Thyroid gland (tissue), 4 donors: ENCODE measurements around the gene APBB1IP.

ENCODE experiments used
- POLR2A ChIP-seq, 2 donors: fragments of 450-650 bp; IDR thresholded peaks; one replicate each; pipeline ENCODE4 v1.6.1; 2017; ENCODE audit warnings: antibody characterized with exemption in 2 of 2, mild to moderate bottlenecking in 2 of 2, moderate library complexity in 1 of 2
- TF ChIP-seq, protein P1 (sequence below), 6 experiments: fragments of 200-600 bp in 3 of 6; fragments of 450-650 bp in 3 of 6; sonication (generic) in 3 of 6; IDR thresholded peaks; one replicate each; pipeline ENCODE4 v1.5.1; 2016 to 2019; ENCODE audit warnings: antibody characterized with exemption in 6 of 6, mild to moderate bottlenecking in 2 of 6, inconsistent platforms in 1 of 6, moderate library complexity in 1 of 6

DNA sequence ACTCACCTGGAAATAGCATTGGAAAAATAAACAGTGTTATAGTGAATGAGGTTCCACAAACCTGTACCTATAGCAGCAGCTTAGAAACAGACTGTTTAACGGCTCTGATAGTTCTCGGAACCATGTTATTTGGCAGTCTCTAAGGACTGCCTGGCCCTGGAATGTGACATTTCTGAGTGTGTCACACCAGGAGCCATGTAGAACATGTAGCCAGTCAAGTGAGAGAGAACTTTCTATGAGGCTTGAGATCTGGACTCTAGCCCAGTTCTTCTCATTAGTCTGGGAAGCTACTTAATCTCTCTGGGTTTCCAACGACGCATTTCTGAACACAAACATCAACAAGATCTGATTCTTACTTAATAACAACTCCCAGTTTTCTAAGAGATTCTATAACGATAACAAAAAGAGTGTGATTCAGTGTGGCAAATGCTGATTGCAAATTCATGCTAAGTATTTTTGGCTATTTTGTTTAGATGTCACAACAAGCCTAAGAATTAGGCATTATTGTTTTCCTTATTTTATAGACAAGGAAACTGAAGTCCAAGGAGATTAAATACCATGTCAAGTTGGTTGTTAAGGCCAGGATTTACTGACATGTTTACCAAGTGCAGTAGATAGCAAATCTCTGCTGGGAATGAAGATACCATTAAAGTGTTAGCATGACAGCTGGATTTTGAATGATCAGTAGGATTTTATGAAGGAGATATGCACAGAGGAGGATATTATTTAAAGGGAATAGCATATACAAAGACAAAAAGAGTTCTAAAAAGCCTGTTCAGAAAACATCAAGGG, 47.2 kb downstream of the APBB1IP start:
- TF ChIP-seq, protein P1, sequence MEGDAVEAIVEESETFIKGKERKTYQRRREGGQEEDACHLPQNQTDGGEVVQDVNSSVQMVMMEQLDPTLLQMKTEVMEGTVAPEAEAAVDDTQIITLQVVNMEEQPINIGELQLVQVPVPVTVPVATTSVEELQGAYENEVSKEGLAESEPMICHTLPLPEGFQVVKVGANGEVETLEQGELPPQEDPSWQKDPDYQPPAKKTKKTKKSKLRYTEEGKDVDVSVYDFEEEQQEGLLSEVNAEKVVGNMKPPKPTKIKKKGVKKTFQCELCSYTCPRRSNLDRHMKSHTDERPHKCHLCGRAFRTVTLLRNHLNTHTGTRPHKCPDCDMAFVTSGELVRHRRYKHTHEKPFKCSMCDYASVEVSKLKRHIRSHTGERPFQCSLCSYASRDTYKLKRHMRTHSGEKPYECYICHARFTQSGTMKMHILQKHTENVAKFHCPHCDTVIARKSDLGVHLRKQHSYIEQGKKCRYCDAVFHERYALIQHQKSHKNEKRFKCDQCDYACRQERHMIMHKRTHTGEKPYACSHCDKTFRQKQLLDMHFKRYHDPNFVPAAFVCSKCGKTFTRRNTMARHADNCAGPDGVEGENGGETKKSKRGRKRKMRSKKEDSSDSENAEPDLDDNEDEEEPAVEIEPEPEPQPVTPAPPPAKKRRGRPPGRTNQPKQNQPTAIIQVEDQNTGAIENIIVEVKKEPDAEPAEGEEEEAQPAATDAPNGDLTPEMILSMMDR (IDR thresholded peaks at IDR 0.05): no peak
- TF ChIP-seq POLR2A (IDR thresholded peaks at IDR 0.05): no peak
